ENCODE data around the gene H1-8. TPM values are rescaled to one million over a fixed set of nuclear protein-coding genes. Genes with fewer than 3 reads are reported as not detected.

Gene H1-8
- total RNA-seq, 1 experiment from 2014 or later = not detected

GRCh38 chr3:129562803-129563202, 19.8 kb downstream of the H1-8 start:
- H3K27me3 ChIP-seq (ENCODE audit: insufficient read depth, low read length) = no peaks in the 10 kb centered on the region
- no peak overlapping the region for H3K4me2 ChIP-seq (ENCODE audit: low read length)
- H3K79me2 ChIP-seq (ENCODE audit: insufficient read depth, low read length) = no peaks in the 10 kb centered on the region
- BruUV-seq (replicated peaks) = no TSS peak
- H3K27ac ChIP-seq (ENCODE audit: low read depth, low read length) = no peak overlapping the region
- H4K20me1 ChIP-seq (ENCODE audit: insufficient read depth) = no peaks in the 10 kb centered on the region
- H3K4me1 ChIP-seq (ENCODE audit: control insufficient read depth in 1 of 2, insufficient read depth in 2 of 2, low read length in 2 of 2) = no peaks in the 10 kb centered on the region
- ChIA-PET CTCF (no interaction called here), RAD21 (ENCODE audit: low non-redundant PET in 1 of 2, low total read pairs in 2 of 2, uncharacterized antibody in 2 of 2, unreplicated experiment in 2 of 2) (no interaction called here), POLR2A (no interaction called here)
- H2AFZ ChIP-seq (ENCODE audit: low read depth, low read length, poor library complexity, severe bottlenecking) = no peak overlapping the region
- H3K36me3 ChIP-seq (ENCODE audit: control insufficient read depth in 1 of 2, insufficient read depth in 2 of 2, low read length in 2 of 2) = no peaks in the 10 kb centered on the region; a peak in 1 of 4 replicates
- no peak for TF ChIP-seq CEBPB (IDR thresholded peaks at IDR 0.05; ENCODE audit: low read depth)
- H3K4me3 ChIP-seq (replicated peaks in 1 of 2; ENCODE audit: low read depth in 1 of 2, low read length in 2 of 2) = no peak overlapping the region
- no peaks in the 10 kb centered on the region for H3K9me3 ChIP-seq (ENCODE audit: control insufficient read depth in 1 of 2, insufficient read depth in 1 of 2, low read depth in 1 of 2, low read length in 2 of 2)
- no peaks in the 10 kb centered on the region for H3K9me2 ChIP-seq (ENCODE audit: insufficient read depth)
- DNase-seq (ENCODE audit: low read depth, low spot score) (no peak), ATAC-seq (no peak)
- no peak overlapping the region for H3K9ac ChIP-seq (ENCODE audit: low read length)
- intact Hi-C loops (cut with micrococcal nuclease) = no loop called here

GRCh38 chr3:129563332-129563731, 20.4 kb downstream of the H1-8 start:
- CTCF ChIA-PET = no interaction called here
- Histone ChIP-seq H3K9me3 (ENCODE audit: control insufficient read depth in 1 of 2, insufficient read depth in 1 of 2, low read depth in 1 of 2, low read length in 2 of 2) (no peaks in the 10 kb centered on the region), H3K4me1 (ENCODE audit: control insufficient read depth in 1 of 2, insufficient read depth in 2 of 2, low read length in 2 of 2) (no peaks in the 10 kb centered on the region), H3K27ac (ENCODE audit: low read depth, low read length) (no peak overlapping the region), H3K79me2 (ENCODE audit: insufficient read depth, low read length) (no peaks in the 10 kb centered on the region), H3K27me3 (ENCODE audit: insufficient read depth, low read length) (no peaks in the 10 kb centered on the region), H3K4me2 (ENCODE audit: low read length) (no peak overlapping the region), H3K9me2 (ENCODE audit: insufficient read depth) (no peaks in the 10 kb centered on the region), H2AFZ (ENCODE audit: low read depth, low read length, poor library complexity, severe bottlenecking) (no peak overlapping the region), H3K36me3 (ENCODE audit: control insufficient read depth in 1 of 2, insufficient read depth in 2 of 2, low read length in 2 of 2) (no peaks in the 10 kb centered on the region; a peak in 1 of 4 replicates), H3K4me3 (replicated peaks in 1 of 2; ENCODE audit: low read depth in 1 of 2, low read length in 2 of 2) (no peak overlapping the region), H3K9ac (ENCODE audit: low read length) (no peak overlapping the region), H4K20me1 (ENCODE audit: insufficient read depth) (no peaks in the 10 kb centered on the region)
- TF ChIP-seq EZH2 (IDR thresholded peaks at IDR 0.05) = no peak
- POLR2A ChIA-PET = no interaction called here
- RAD21 ChIA-PET (ENCODE audit: low non-redundant PET in 1 of 2, low total read pairs in 2 of 2, uncharacterized antibody in 2 of 2, unreplicated experiment in 2 of 2) = no interaction called here
- intact Hi-C loops (cut with micrococcal nuclease) = no loop called here
- no TSS peak for BruUV-seq (replicated peaks)
- DNase-seq (ENCODE audit: low read depth, low spot score) (no peak), ATAC-seq (no peak)

- no peaks in the 10 kb centered on the region for H3K9me3 ChIP-seq (ENCODE audit: control insufficient read depth in 1 of 2, insufficient read depth in 1 of 2, low read depth in 1 of 2, low read length in 2 of 2)
- ChIA-PET CTCF (no interaction called here), RAD21 (ENCODE audit: low non-redundant PET in 1 of 2, low total read pairs in 2 of 2, uncharacterized antibody in 2 of 2, unreplicated experiment in 2 of 2) (no interaction called here), POLR2A (no interaction called here)
- no peak overlapping the region for H3K9ac ChIP-seq (ENCODE audit: low read length)
- no peak overlapping the region for H2AFZ ChIP-seq (ENCODE audit: low read depth, low read length, poor library complexity, severe bottlenecking)
- BruUV-seq (replicated peaks) = no TSS peak
- intact Hi-C loops (cut with micrococcal nuclease) = no loop called here
- TF ChIP-seq SRF (IDR thresholded peaks at IDR 0.05; ENCODE audit: low read depth) (no peak), FOSL1 (IDR thresholded peaks at IDR 0.05; ENCODE audit: low read depth) (no peak), CEBPB (IDR thresholded peaks at IDR 0.05; ENCODE audit: low read depth) (no peak), POLR2AphosphoS5 (IDR thresholded peaks at IDR 0.05; ENCODE audit: low read depth, low read length) (no peak), ATF3 (IDR thresholded peaks at IDR 0.05) (no peak)
- no peaks in the 10 kb centered on the region for H4K20me1 ChIP-seq (ENCODE audit: insufficient read depth)
- H3K4me3 ChIP-seq (replicated peaks in 1 of 2; ENCODE audit: low read depth in 1 of 2, low read length in 2 of 2) = no peak overlapping the region
- no peaks in the 10 kb centered on the region for H3K79me2 ChIP-seq (ENCODE audit: insufficient read depth, low read length)
- H3K36me3 ChIP-seq (ENCODE audit: control insufficient read depth in 1 of 2, insufficient read depth in 2 of 2, low read length in 2 of 2) = no peaks in the 10 kb centered on the region; a peak in 1 of 4 replicates
- no peak for DNase-seq (ENCODE audit: low read depth, low spot score)
- H3K4me1 ChIP-seq (ENCODE audit: control insufficient read depth in 1 of 2, insufficient read depth in 2 of 2, low read length in 2 of 2) = no peaks in the 10 kb centered on the region
- no peak for ATAC-seq
- H3K4me2 ChIP-seq (ENCODE audit: low read length) = no peak overlapping the region
- no peaks in the 10 kb centered on the region for H3K27me3 ChIP-seq (ENCODE audit: insufficient read depth, low read length)
- no peaks in the 10 kb centered on the region for H3K9me2 ChIP-seq (ENCODE audit: insufficient read depth)
- no peak overlapping the region for H3K27ac ChIP-seq (ENCODE audit: low read depth, low read length)
Observed at GRCh38 chr3:129563850-129564535, 21.0 kb downstream of the H1-8 start.
